HG02840 (cell line): Measurements from ENCODE around the gene CRACDL.

ENCODE experiments used
- ATAC-seq: cut with Tn5 transposase; IDR thresholded peaks from one replicate; pipeline ENCODE4 v1.9.1; 2021; ENCODE audit warnings: mild to moderate bottlenecking, moderate library complexity, moderate number of reproducible peaks; ENCODE audit not compliant: unreplicated experiment, low FRiP score

CRACDL gene

DNA sequence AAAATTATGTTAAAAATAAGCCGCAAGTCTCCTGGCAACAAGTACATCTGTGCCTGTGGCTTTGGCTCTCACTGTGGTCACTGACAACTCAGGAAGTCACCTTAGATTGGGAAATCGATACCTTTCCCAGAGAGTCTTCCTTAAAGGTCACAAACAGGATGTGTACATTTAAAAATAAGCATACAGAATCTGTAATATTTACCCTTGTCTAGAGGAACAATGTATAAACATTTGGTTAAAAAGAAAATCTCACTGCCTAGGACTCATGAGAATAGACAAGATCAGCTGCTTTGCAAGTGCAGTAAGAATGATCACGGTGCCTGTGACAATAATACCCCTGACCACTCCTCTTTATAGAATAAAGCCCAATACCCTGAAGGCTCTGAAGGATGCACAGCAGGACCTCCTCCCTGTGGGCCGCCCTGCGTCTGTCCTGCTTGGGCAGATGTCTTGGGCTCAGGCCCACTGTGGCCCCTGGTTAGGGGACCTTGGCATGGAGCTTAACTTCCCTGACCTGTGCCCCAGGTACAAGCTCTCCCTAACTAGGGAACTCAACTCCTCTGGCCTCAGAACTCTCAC lies 107.1 kb downstream of the CRACDL start:
- ATAC-seq, result no peak

DNA sequence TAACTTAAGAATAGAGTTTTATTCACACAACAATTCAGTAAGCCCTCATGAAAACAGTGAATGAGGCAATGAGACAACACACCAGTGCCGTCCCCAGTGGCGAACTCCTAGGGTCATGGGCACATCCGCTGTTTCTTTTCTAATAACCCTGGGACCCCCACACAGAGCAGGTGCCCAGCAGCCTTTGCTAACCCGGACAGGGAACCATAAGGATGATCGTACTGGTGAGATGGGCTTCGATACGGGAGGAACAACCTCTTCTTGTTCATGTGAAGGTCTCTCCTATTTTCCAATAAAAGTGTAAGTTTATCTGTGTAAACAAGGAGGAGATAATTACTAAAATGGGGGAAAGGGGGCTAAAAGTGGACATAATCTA lies 107.7 kb downstream of the CRACDL start:
- no peak for ATAC-seq

DNA sequence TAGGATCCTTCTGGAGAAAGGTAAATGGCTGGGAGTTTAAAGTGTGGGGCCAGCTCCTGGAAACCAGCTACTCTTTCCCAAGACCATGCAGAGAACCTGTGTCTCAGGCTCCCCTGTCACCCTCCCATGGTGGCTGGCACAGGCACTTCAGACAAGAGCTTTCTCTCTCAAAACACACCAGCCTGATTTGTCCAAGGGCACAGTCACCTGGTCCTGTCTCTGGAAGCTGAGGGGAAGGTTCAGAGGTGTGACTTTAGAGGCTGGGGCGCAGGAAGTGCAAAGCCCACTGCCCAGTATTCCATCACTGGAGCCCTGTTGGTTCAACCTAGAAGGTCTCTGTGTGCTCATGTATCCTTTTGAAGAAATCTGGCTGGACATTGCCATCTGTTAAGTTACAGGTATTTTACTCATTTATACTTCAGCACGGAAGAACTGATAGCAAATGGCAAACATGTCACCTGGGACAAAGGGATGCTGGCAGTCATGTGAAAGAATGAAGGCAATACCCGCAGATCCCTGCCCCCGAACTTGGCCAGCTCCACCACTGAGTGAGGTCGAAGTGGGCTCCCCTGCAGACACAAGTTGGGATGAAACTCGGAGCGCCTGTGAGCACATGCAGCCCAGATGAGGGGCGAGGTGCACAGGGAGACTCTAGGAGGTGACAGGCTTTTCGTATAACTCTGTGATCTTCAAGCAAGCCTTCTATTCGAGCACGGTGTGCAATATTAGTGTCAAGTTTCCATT lies 108.2 kb downstream of the CRACDL start:
- no peak for ATAC-seq

- ATAC-seq, result no peak
Observed at GRCh38 chr2:98826856-98827255, 109.2 kb downstream of the CRACDL start.

GRCh38 chr2:98825858-98826257 lies 110.2 kb downstream of the CRACDL start:
- no peak for ATAC-seq

- no peak for ATAC-seq
Observed at GRCh38 chr2:98825404-98825803, 110.6 kb downstream of the CRACDL start.

GRCh38 chr2:98825020-98825350 lies 111.0 kb downstream of the CRACDL start:
- no peak for ATAC-seq

DNA sequence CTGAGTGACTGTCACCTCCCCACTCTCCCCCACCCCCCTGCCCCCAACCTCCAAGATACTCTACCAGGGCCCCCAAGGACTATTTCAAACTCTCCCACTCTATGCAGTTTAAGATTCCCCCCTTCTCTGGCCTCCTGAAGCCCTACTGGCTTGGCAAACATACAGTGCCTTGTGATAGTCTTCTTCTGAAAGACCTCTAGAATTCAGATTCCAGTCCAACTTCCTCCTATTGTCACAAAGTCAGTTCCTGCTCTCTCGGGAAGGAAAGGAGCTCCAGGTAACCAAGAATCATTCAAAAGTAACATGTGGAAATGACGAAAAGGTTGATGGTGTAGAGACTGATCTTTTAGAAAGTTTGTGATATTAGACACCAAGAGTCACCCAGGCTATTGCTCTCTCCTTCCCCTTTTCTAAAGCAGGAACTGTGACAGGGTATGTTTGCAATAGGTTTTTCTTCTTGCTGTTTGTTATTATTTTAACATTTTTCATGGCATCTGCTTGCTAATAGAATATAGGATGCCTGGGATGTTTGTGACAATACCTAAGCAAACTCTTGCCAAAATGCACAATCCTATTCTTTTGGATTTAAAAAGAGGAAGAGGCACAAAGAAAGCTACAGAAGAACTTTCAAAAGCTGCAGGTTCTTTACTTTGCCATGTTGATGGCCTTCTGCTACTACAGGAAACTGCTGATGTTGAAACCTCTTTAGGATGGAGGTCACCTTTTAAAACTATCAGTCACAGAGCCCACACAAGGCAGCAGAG lies 111.6 kb downstream of the CRACDL start:
- ATAC-seq, result no peak

GRCh38 chr2:98823196-98824170 lies 112.5 kb downstream of the CRACDL start:
- no peak for ATAC-seq

GRCh38 chr2:98822301-98823164 lies 113.5 kb downstream of the CRACDL start:
- no peak for ATAC-seq

DNA sequence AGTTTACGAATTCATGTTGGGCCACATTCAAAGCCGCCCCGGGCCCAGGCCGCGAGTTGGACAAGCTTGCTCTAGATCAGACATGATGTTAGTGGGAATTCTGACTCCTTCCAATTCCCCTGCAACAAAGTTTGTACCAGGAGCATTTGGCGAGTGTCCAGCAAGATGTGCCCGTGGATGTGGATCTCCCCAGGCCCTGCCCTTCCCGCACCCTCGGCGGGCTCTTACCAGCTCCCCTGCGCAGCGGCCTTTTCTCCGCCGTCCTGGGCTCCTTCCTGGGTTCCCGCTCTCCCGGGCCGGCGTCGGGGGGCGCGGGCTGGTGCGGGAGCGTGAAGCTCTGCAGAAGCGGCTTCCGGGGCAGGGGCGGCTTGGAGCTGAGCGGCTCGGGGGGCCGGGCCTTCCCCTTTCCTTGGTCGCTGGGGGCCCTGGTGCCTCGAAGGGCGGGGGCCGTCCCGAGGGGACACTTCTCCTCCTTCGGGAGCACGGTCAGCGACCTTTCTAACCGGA lies 114.3 kb downstream of the CRACDL start:
- no peak for ATAC-seq

DNA sequence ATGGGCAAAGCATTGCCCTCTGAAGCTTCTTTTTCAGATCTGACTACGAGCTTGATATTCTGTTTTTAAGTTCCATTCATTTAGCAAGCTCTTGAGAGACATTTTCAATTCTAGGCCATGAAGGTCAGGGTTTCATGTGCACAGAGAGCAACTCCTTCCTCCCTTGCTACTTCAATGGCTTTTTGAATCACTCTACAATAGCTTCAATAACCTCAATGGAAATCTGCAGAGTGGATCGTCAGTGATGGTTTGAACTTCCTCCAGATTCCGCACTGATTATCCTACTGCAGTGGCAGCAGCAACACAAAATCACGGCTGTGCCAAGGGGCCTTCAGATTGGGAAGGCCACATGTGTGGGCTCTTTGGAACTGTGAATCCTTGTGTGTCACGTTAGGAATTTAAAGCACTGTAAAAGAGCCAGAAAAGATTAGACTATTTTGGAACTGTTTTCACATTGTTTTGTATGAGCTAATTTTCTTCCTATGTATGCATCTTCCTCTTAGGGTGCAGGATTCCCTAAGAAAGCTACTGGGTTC lies 116.7 kb downstream of the CRACDL start:
- no peak for ATAC-seq

- no peak for ATAC-seq
Observed at GRCh38 chr2:98818164-98818563, 117.9 kb downstream of the CRACDL start.

DNA sequence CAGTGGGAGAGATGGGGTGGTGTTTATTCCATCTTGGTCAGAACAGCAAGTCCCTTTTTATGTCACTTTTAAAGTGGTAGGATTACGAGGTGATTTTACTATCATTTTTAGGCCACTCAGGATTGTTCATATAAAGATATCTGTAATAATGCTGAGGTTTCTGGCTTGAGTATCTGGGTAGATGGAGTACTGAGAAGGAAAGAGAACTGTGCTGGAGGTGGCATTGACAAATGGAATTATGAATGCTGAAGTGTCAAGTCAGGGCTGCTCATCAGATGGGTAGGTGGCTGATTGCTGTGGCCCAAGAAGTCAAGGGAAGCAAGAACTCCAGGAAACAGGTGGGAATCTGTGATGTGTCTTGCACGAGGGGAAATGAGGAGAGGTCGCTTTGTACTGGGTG lies 119.7 kb downstream of the CRACDL start:
- ATAC-seq, result no peak

DNA sequence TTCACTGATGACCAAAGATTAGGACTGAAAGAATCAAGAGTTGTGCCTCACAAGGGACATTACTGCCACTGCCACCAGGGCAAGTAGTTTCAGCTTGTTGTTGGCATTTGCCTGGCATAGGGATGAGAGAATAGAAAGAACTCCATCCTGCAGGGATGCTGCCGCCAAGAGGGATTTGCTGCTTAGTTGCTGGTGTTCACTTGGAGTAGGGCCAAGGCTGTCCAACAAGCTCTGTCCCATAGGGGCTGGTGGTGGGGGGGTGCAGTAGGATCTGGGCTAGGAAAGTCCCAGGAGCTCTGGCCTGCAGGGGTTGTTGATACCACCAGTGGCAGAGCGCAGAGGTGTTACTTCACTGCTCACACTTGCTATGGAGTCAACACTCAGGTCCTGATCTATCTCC lies 120.2 kb downstream of the CRACDL start:
- no peak for ATAC-seq

- ATAC-seq, result no peak
Observed at GRCh38 chr2:98811766-98812165, 124.3 kb downstream of the CRACDL start.

GRCh38 chr2:98810588-98810928 lies 125.5 kb downstream of the CRACDL start:
- ATAC-seq, result no peak

DNA sequence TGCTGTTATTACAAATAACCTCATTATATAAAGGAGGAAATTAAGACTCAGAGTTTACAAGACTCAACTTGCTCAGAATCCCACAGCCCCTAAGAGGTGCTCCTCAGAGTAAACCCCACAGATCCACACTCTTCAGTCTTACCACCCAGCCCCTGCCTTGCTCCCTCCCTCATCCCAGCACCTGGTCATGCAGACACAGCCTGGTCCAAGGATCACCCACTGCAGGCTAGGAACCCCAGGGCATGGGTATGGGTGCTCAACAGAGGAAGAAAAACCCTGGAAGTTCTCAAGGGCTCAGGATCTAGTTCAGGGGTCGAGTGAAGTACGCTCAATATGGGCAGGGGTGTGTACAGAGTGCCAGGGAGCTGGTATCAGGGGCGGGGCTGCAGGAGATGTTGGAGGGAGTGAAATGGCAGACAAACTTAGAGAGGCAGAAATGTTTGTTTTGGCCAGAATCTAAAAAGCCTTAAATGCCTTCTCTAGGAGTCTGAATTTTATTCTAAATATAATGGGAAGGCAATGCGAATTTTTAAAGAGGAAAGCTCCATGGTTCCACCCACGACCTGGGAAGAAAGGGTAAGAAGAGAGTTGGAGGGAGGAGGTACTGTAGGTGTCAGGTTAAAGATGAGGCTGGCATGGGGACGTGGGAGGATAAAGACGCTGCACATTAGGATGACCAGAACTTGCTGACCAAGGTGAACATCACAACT lies 126.0 kb downstream of the CRACDL start:
- ATAC-seq, result no peak

DNA sequence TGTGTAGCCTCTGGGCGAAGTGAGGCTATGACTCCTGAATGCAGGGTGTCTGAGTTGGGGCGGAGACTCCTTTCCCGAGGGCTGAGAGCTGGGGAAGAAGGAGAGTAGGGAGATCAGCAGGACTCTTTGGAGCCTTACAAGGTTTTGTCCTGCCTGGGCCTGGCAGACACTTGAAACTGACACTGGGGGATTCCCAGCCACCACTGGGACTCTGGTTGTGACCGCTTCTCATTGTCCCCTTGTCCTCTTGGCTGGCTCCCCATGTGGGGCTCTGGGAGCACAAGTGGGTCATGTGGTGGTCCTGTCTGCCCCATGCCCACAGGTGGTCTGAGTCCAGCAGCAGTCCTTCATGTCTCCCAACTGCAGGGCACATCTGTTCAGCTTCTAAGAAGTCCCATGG lies 126.9 kb downstream of the CRACDL start:
- no peak for ATAC-seq
